Vagina (tissue), 2 donors: ENCODE results near the gene SERPINB1.

Experiments used
- CTCF ChIP-seq, 3 experiments: fragments of 450-650 bp in 2 of 3; fragments of 200-600 bp in 1 of 3; sonication (generic) in 1 of 3; IDR thresholded peaks; one replicate each; pipeline ENCODE4 v1.5.1; 2017 to 2019; ENCODE audit warnings: antibody characterized with exemption in 3 of 3, mild to moderate bottlenecking in 2 of 3, moderate library complexity in 2 of 3
- POLR2A ChIP-seq, 2 donors: fragments of 450-650 bp; IDR thresholded peaks; one replicate each; pipeline ENCODE4 v1.6.1; 2017; ENCODE audit warnings: antibody characterized with exemption in 2 of 2, mild to moderate bottlenecking in 2 of 2, moderate library complexity in 2 of 2

GRCh38 chr6:2875359-2876191 is 33.9 kb upstream of the SERPINB1 start:
- no peak for TF ChIP-seq POLR2A (IDR thresholded peaks at IDR 0.05)
- no peak for TF ChIP-seq CTCF (IDR thresholded peaks at IDR 0.05)
